ENCODE results near the gene TRIM6.
"Not testable (repeated sequence)": the region's sequence is repeated elsewhere in the genome, so short reads cannot be mapped to it uniquely, and the experiment has no call there.

Gene TRIM6

GRCh38 chr11:5603326-5603725 is 6.9 kb downstream of the TRIM6 start:
- no peak for DNase-seq (ENCODE audit: low read depth in 3 of 3)

DNA sequence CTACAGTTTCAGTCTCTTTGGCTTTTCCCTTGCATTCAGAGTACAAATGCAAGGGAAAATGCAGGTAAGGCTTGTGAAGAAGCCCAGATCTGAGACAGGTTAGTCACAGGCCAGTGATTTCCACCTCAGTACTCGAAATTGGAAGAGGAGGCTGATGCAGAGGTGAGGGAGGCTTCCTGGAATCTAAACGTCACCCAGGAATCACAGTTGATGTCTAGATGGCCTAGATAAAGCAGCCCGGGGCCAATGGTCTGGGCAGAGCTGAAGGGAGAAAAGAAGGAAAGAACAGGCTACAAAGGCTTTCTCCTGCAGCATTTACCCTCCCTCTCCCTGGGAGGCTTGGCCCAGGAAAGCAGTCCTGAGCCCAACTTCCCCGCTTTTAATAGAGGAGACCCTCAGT is 8.5 kb downstream of the TRIM6 start:
- no peak for DNase-seq (ENCODE audit: low read depth in 3 of 3)

- DNase-seq (ENCODE audit: low read depth in 3 of 3), result no peak
Observed at GRCh38 chr11:5605849-5606248, 9.4 kb downstream of the TRIM6 start.

DNA sequence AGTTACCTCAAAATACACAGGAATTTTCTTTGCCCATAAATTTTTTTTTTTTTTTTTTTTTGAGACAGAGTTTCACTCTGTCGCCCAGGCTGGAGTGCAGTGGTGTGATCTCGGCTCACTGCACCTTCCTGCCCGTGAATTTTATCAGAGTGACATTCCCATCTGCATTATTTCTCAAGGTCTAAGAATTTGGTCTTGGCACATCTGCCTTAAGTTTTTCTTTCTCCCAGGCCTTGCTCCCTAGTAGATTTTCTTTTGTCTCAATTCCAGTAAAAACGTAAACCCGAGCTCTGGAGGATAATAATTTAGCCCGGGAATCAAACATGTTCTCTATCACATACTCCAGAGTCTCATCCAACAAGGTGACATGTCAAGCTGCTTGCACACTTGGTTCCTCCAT is 12.4 kb downstream of the TRIM6 start:
- DNase-seq (ENCODE audit: low read depth in 3 of 3), result no peak

- no peak for DNase-seq (ENCODE audit: low read depth in 3 of 3)
Observed at GRCh38 chr11:5610446-5610845, 14.0 kb downstream of the TRIM6 start.

GRCh38 chr11:5611627-5612026 is 15.2 kb downstream of the TRIM6 start:
- DNase-seq (ENCODE audit: low read depth in 3 of 3), result no peak

DNA sequence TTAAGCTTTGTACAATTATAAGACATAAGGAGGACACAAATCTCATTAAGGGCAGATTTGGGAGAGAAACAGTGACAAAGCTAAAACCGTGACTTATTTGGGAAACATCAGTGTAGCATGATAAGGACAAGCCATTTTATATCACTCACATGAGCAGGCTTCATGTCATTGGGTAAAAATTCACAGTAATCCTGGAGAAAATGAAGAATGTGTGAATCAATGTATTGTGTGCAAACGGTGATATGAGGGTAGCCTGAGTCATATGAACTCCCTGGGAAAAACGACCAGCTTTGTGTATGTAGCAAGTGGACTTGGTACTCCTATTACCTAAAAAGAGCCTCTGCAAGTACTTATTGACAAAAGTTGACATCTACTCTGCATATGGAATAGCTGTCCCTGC is 22.4 kb downstream of the TRIM6 start:
- DNase-seq (ENCODE audit: low read depth in 3 of 3), result no peak

DNA sequence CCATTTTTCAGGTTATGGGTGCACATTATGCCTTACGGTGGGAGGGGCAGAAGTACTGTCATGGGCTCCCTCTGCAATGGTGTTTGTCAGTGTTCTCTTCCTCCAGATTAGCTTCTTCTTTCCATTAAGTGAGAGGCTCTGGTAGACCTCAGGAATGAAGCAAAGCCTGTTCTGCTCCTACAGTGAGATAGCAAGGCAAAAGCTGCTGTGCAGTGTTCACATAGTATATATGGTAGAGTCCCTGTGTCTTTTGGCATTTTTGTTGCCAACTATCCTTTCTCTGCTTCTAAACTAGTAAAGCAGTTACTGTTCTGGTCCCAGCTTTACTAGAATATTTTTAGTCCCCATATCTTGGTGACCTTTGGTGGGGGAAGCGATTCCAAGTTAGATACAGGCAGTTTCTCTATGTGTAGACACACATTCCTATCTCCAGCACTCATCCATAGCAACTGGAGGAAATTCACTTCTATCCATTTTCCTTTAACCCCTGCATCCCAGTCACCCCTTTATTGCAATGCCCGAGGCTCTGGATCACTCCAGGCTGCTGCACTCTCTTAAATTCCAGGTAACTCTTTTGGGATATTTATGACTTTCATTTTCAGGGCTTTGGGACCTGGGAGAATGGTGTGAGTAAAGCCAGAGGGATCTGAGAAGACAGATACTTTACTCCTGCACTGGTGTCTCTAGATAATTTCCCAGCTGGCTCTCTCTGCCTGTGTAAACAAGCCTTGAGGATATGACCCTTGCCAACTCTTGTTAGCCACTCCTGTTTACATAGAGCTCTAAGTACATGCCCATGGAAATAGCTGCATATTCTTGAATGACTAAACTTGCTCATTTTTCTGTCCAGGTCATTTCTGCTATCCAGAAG is 24.4 kb downstream of the TRIM6 start:
- DNase-seq (ENCODE audit: low read depth in 3 of 3), result no peak

- no peak for DNase-seq (ENCODE audit: low read depth in 3 of 3)
Observed at GRCh38 chr11:5621580-5621979, 25.1 kb downstream of the TRIM6 start.

GRCh38 chr11:5622802-5623201 is 26.4 kb downstream of the TRIM6 start:
- DNase-seq (ENCODE audit: low read depth in 3 of 3), result no peak

GRCh38 chr11:5624489-5625279 is 28.2 kb downstream of the TRIM6 start, which contains the start of gene TRIM34:
Gene TRIM34, plus strand, starts transcription at chr11:5625001. Its CDS starts 7,331 bp downstream, at chr11:5632332.
- DNase-seq (ENCODE audit: low read depth in 3 of 3), result peak in 2 of 3 experiments; percentile 37 to 38

DNA sequence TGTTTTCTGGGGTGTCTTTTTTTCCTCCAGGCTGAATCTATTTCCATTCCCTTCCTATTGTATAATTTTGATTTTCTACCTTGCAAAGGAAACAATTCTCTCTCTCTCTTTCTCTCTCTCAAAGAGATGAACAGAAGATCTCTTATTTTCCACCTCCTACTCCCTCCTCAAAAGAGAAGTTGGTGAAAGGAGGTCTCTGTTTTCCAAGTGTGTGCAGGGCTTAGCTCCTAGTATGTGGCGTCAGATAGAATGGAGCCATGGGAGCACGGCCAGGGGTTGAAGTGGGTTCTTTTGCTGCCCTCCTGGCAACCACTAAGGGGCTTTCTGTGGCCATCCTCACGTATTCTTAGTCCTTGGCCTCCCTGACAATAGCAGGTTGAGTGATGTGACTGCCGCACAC is 28.8 kb downstream of the TRIM6 start:
- DNase-seq (ENCODE audit: low read depth in 3 of 3), result no peak

- no peak for DNase-seq (ENCODE audit: low read depth in 3 of 3)
Observed at GRCh38 chr11:5626196-5626595, 29.8 kb downstream of the TRIM6 start.

GRCh38 chr11:5631417-5631816 is 35.0 kb downstream of the TRIM6 start:
- DNase-seq (ENCODE audit: low read depth in 3 of 3), result no peak

GRCh38 chr11:5631969-5632635 is 35.7 kb downstream of the TRIM6 start:
- DNase-seq (ENCODE audit: low read depth in 3 of 3), result no peak

- DNase-seq (ENCODE audit: low read depth in 3 of 3), result no peak
Observed at GRCh38 chr11:5639953-5640352, 43.5 kb downstream of the TRIM6 start.

GRCh38 chr11:5643585-5643984 is 47.1 kb downstream of the TRIM6 start:
- no peak for DNase-seq (ENCODE audit: low read depth in 3 of 3)

DNA sequence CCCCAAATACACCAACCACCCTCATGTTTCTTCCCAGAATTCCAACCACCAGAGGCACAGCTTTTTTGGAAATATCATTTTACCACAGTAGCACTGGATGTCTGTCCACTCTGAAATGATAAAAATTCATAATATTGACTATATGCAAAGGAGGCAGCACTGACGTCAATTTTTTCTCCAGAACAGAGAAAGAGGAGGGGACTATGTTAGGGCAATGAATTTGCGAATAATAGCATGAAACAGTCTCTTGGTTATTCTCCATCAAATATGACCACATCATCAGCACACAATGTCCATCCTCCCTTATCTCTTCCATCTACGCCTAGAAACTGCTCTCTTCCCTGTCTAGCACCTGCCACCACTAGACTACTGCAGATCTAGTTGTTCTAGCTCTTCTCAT is 49.7 kb downstream of the TRIM6 start:
- DNase-seq (ENCODE audit: low read depth in 3 of 3), result no peak

- DNase-seq (ENCODE audit: low read depth in 3 of 3), result no peak
Observed at GRCh38 chr11:5655474-5655873, 59.0 kb downstream of the TRIM6 start.

DNA sequence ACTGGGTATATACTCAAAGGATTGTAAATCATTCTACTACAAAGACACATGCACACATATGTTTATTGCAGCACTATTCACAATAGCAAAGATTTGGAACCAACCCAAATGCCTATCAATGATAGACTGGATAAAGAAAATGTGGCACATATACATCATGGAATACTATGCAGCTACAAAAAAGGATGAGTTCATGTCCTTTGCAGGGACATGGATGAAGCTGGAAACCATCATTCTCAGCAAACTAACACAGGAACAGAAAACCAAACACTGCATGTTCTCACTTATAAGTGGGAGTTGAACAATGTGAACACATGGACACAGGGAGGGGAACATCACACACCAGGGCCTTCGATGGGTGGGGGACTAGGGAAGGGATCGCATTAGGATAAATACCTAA is 60.5 kb downstream of the TRIM6 start:
- DNase-seq (ENCODE audit: low read depth in 3 of 3), result not testable (repeated sequence)

DNA sequence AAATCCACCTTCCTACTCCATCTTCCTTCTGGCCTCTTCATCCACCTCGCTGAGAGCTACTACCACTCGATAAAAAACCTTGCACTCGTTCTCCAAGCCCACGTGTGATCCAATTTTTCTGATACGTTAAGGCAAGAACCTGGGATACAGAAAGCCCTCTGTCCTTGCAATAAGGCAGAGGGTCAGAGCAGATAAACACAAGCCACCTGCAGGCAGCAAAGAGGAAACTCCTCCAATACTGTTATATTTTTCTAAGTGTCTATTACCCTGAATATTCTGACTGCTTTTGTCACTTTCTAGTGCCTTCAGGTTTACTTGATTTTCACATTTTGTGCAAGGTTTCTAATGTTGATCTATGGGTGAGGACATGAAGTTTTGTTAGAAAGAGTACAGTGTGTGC is 61.9 kb downstream of the TRIM6 start:
- no peak for DNase-seq (ENCODE audit: low read depth in 3 of 3)
